ENCODE results near the gene WFIKKN2.

WFIKKN2 gene

GRCh38 chr17:50837980-50838954, 2.9 kb downstream of the WFIKKN2 start:
- no peak for DNase-seq (ENCODE audit: extremely low read depth, insufficient read length)
- H3K36me3 ChIP-seq (ENCODE audit: control insufficient read depth, insufficient read depth, low read length) = no peaks in the 10 kb centered on the region
- TF ChIP-seq CTCF (IDR thresholded peaks at IDR 0.05; ENCODE audit: insufficient read depth, low read length, poor library complexity, severe bottlenecking) = no peak
- no peak overlapping the region for H3K4me3 ChIP-seq (replicated peaks; ENCODE audit: low read depth, low read length)
- H3K27me3 ChIP-seq (replicated peaks; ENCODE audit: control insufficient read depth, insufficient read depth, low read length) = no peaks in the 10 kb centered on the region; the same call in 1 of the 2 replicates

- H3K27me3 ChIP-seq (replicated peaks; ENCODE audit: control insufficient read depth, insufficient read depth, low read length) = no peaks in the 10 kb centered on the region; the same call in 1 of the 2 replicates
- no peak overlapping the region for H3K4me3 ChIP-seq (replicated peaks; ENCODE audit: low read depth, low read length)
- H3K36me3 ChIP-seq (ENCODE audit: control insufficient read depth, insufficient read depth, low read length) = no peaks in the 10 kb centered on the region
- TF ChIP-seq CTCF (IDR thresholded peaks at IDR 0.05; ENCODE audit: insufficient read depth, low read length, poor library complexity, severe bottlenecking) = no peak
- no peak for DNase-seq (ENCODE audit: extremely low read depth, insufficient read length)
Measured at GRCh38 chr17:50839591-50840310, 4.4 kb downstream of the WFIKKN2 start.

- Histone ChIP-seq H3K4me3 (replicated peaks; ENCODE audit: low read depth, low read length) (no peak overlapping the region), H3K27me3 (replicated peaks; ENCODE audit: control insufficient read depth, insufficient read depth, low read length) (no peaks in the 10 kb centered on the region; the same call in 1 of the 2 replicates), H3K36me3 (ENCODE audit: control insufficient read depth, insufficient read depth, low read length) (no peaks in the 10 kb centered on the region)
- no peak for DNase-seq (ENCODE audit: extremely low read depth, insufficient read length)
- no peak for TF ChIP-seq CTCF (IDR thresholded peaks at IDR 0.05; ENCODE audit: insufficient read depth, low read length, poor library complexity, severe bottlenecking)
Measured at GRCh38 chr17:50840311-50840851, 5.0 kb downstream of the WFIKKN2 start.

GRCh38 chr17:50841277-50841948, 6.0 kb downstream of the WFIKKN2 start:
- no peak for TF ChIP-seq CTCF (IDR thresholded peaks at IDR 0.05; ENCODE audit: insufficient read depth, low read length, poor library complexity, severe bottlenecking)
- no peaks in the 10 kb centered on the region for H3K27me3 ChIP-seq (replicated peaks; ENCODE audit: control insufficient read depth, insufficient read depth, low read length)
- DNase-seq (ENCODE audit: extremely low read depth, insufficient read length) = no peak
- H3K36me3 ChIP-seq (ENCODE audit: control insufficient read depth, insufficient read depth, low read length) = no peaks in the 10 kb centered on the region
- no peak overlapping the region for H3K4me3 ChIP-seq (replicated peaks; ENCODE audit: low read depth, low read length)

GRCh38 chr17:50841949-50842354, 6.6 kb downstream of the WFIKKN2 start:
- H3K36me3 ChIP-seq (ENCODE audit: control insufficient read depth, insufficient read depth, low read length) = no peaks in the 10 kb centered on the region
- peak; percentile 82 for TF ChIP-seq CTCF (IDR thresholded peaks at IDR 0.05; ENCODE audit: insufficient read depth, low read length, poor library complexity, severe bottlenecking)
- no peak for DNase-seq (ENCODE audit: extremely low read depth, insufficient read length)
- no peak overlapping the region for H3K4me3 ChIP-seq (replicated peaks; ENCODE audit: low read depth, low read length)
- H3K27me3 ChIP-seq (replicated peaks; ENCODE audit: control insufficient read depth, insufficient read depth, low read length) = no peaks in the 10 kb centered on the region
